SK-N-SH treated with all-trans-retinoic acid at 6 μM for 48 hours (cell line): ENCODE results near the gene MARF1.

Experiments used
- ATAC-seq: fragments of 200-7000 bp; cut with Tn5 transposase; 3 replicates; pipeline ENCODE4 v1.9.1; 2020; ENCODE audit warnings: mild to moderate bottlenecking, moderate library complexity
- ARNTL ChIP-seq: fragments of 450-650 bp; formaldehyde crosslinking; IDR thresholded peaks from 2 replicates; pipeline ENCODE4 v1.5.0; 2020; ENCODE audit warnings: low read depth, mild to moderate bottlenecking, moderate library complexity, borderline replicate concordance
- BACH2 ChIP-seq: fragments of 250-450 bp; sonication (Bioruptor Pico); IDR thresholded peaks from 2 replicates; pipeline ENCODE4 v1.9.0; 2021; ENCODE audit warnings: mild to moderate bottlenecking, borderline replicate concordance
- CREB5 ChIP-seq: fragments of 250-450 bp; sonication (Bioruptor Pico); IDR thresholded peaks from 2 replicates; pipeline ENCODE4 v1.5.1; 2020; ENCODE audit warnings: low read depth, mild to moderate bottlenecking, moderate library complexity
- CSDC2 ChIP-seq: fragments of 250-450 bp; sonication (Bioruptor Pico); IDR thresholded peaks from 2 replicates; pipeline ENCODE4 v1.5.0; 2020; ENCODE audit warnings: mild to moderate bottlenecking, moderate library complexity
- ESRRG ChIP-seq: fragments of 250-450 bp; sonication (Bioruptor Pico); IDR thresholded peaks from 2 replicates; pipeline ENCODE4 v1.6.1; 2021; ENCODE audit warnings: mild to moderate bottlenecking
- GLIS3 ChIP-seq: fragments of 250-450 bp; sonication (Bioruptor Pico); IDR thresholded peaks from 2 replicates; pipeline ENCODE4 v1.5.0; 2020; ENCODE audit warnings: mild to moderate bottlenecking, moderate library complexity
- ISL1 ChIP-seq: fragments of 250-450 bp; sonication (Bioruptor Pico); IDR thresholded peaks from 2 replicates; pipeline ENCODE4 v2.1.2; 2022; ENCODE audit warnings: mild to moderate bottlenecking, moderate library complexity
- OSR1 ChIP-seq: fragments of 250-450 bp; sonication (Bioruptor Pico); IDR thresholded peaks from 2 replicates; pipeline ENCODE4 v1.8.0; 2022; ENCODE audit warnings: moderate library complexity, mild to moderate bottlenecking, inconsistent platforms
- POU6F1 ChIP-seq: fragments of 250-450 bp; sonication (Bioruptor Pico); IDR thresholded peaks from 2 replicates; pipeline ENCODE4 v1.8.0; 2021; ENCODE audit warnings: low read depth, mild to moderate bottlenecking, moderate library complexity, borderline replicate concordance
- PPARA ChIP-seq: fragments of 250-450 bp; sonication (Bioruptor Pico); IDR thresholded peaks from 2 replicates; pipeline ENCODE4 v1.5.0; 2020; ENCODE audit warnings: mild to moderate bottlenecking, borderline replicate concordance
- RARB ChIP-seq: fragments of 250-450 bp; sonication (Bioruptor Pico); IDR thresholded peaks from 2 replicates; pipeline ENCODE4 v1.8.0; 2021; ENCODE audit warnings: mild to moderate bottlenecking, moderate library complexity
- SNAI2 ChIP-seq: fragments of 250-450 bp; sonication (Bioruptor Pico); IDR thresholded peaks from 2 replicates; pipeline ENCODE4 v1.5.0; 2020; ENCODE audit warnings: mild to moderate bottlenecking, moderate library complexity
- TCF4 ChIP-seq: fragments of 250-450 bp; sonication (Bioruptor Pico); IDR thresholded peaks from 2 replicates; pipeline ENCODE4 v1.8.0; 2021; ENCODE audit warnings: mild to moderate bottlenecking, moderate library complexity, borderline replicate concordance
- TOX ChIP-seq: fragments of 250-450 bp; sonication (Bioruptor Pico); IDR thresholded peaks from 2 replicates; pipeline ENCODE4 v1.8.0; 2021; ENCODE audit warnings: mild to moderate bottlenecking, moderate library complexity, borderline replicate concordance
- TSHZ2 ChIP-seq: fragments of 250-450 bp; sonication (Bioruptor Pico); IDR thresholded peaks from 2 replicates; pipeline ENCODE4 v1.5.0; 2020; ENCODE audit warnings: mild to moderate bottlenecking, moderate library complexity
- ZC3H10 ChIP-seq: fragments of 250-450 bp; sonication (Bioruptor Pico); IDR thresholded peaks from 2 replicates; pipeline ENCODE4 v1.5.1; 2021; ENCODE audit warnings: mild to moderate bottlenecking, moderate library complexity
- ZFP3 ChIP-seq: fragments of 250-450 bp; sonication (Bioruptor Pico); IDR thresholded peaks from 2 replicates; pipeline ENCODE4 v1.5.0; 2020; ENCODE audit warnings: mild to moderate bottlenecking, moderate library complexity
- ZFP30 ChIP-seq: fragments of 450-650 bp; formaldehyde crosslinking; IDR thresholded peaks from 2 replicates; pipeline ENCODE4 v1.5.0; 2022; ENCODE audit warnings: mild to moderate bottlenecking, moderate library complexity
- ZNF565 ChIP-seq: fragments of 450-650 bp; formaldehyde crosslinking; conservative IDR thresholded peaks from 2 replicates; pipeline ENCODE4 v1.5.0; 2020; ENCODE audit warnings: low read depth, mild to moderate bottlenecking, moderate library complexity
- ZNF70 ChIP-seq: fragments of 450-650 bp; formaldehyde crosslinking; IDR thresholded peaks from 2 replicates; pipeline ENCODE4 v1.5.0; 2020; ENCODE audit warnings: mild to moderate bottlenecking, moderate library complexity
- ZNF8 ChIP-seq: fragments of 450-650 bp; formaldehyde crosslinking; IDR thresholded peaks from 2 replicates; pipeline ENCODE4 v1.5.0; 2020; ENCODE audit warnings: mild to moderate bottlenecking, moderate library complexity
- TF ChIP-seq, protein P1 (sequence below): fragments of 250-450 bp; sonication (Bioruptor Pico); IDR thresholded peaks from 2 replicates; pipeline ENCODE4 v1.5.1; 2021; ENCODE audit warnings: mild to moderate bottlenecking, moderate library complexity

Gene MARF1

GRCh38 chr16:15640966-15641365 lies 2.0 kb downstream of the MARF1 start (continued):
- no peak for TF ChIP-seq RARB (CRISPR knock-in tag)
- TF ChIP-seq CSDC2: no peak
- TF ChIP-seq BACH2 (CRISPR knock-in tag): no peak
- no peak for TF ChIP-seq ARNTL
- no peak for TF ChIP-seq POU6F1
- no peak for TF ChIP-seq ZC3H10 (CRISPR knock-in tag)
- no peak for TF ChIP-seq TOX (CRISPR knock-in tag)
- TF ChIP-seq OSR1 (CRISPR knock-in tag): no peak
- TF ChIP-seq ZFP3 (CRISPR knock-in tag): no peak
- no peak for TF ChIP-seq TCF4 (CRISPR knock-in tag)

- TF ChIP-seq ZNF8 (CRISPR knock-in tag) (no peak), TCF4 (CRISPR knock-in tag) (no peak), ZFP30 (CRISPR knock-in tag) (no peak), OSR1 (CRISPR knock-in tag) (no peak), ISL1 (no peak), GLIS3 (CRISPR knock-in tag) (no peak), PPARA (CRISPR knock-in tag) (no peak), CREB5 (CRISPR knock-in tag) (no peak), POU6F1 (no peak), CSDC2 (no peak), TOX (CRISPR knock-in tag) (no peak), ZC3H10 (CRISPR knock-in tag) (no peak), ZFP3 (CRISPR knock-in tag) (no peak), ESRRG (no peak), TSHZ2 (CRISPR knock-in tag) (no peak), ZNF565 (CRISPR knock-in tag) (no peak), ZNF70 (no peak), SNAI2 (no peak)
- ATAC-seq: no peak
Measured at GRCh38 chr16:15639061-15639568, 3.8 kb downstream of the MARF1 start.

DNA sequence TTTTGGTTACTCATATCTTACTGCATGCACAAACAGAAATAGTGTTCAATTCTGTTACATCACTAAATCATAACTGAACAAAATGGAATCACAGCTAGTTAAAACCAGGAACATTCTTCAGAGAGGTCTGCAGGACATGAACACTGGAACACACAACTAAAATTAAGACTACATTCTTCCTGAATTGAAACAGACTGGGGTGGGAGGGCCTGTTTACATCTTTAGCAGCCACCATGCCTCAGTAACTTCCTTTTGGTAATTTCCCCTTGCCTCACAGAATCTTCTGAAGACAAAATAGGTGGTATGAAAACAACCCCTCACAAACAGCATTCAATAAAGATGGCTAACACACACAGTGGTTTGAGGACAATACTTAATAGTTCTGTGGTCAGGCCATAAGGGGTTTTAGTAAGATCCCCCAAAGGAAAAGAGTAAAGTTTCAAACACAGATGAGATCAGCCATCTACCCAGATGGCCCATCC lies 6.5 kb downstream of the MARF1 start:
- no peak for ATAC-seq
- TF ChIP-seq TOX (CRISPR knock-in tag): no peak
- TF ChIP-seq, protein P1, sequence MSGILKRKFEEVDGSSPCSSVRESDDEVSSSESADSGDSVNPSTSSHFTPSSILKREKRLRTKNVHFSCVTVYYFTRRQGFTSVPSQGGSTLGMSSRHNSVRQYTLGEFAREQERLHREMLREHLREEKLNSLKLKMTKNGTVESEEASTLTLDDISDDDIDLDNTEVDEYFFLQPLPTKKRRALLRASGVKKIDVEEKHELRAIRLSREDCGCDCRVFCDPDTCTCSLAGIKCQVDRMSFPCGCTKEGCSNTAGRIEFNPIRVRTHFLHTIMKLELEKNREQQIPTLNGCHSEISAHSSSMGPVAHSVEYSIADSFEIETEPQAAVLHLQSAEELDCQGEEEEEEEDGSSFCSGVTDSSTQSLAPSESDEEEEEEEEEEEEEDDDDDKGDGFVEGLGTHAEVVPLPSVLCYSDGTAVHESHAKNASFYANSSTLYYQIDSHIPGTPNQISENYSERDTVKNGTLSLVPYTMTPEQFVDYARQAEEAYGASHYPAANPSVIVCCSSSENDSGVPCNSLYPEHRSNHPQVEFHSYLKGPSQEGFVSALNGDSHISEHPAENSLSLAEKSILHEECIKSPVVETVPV (CRISPR knock-in tag): no peak
- no peak for TF ChIP-seq RARB (CRISPR knock-in tag)
- no peak for TF ChIP-seq PPARA (CRISPR knock-in tag)
- no peak for TF ChIP-seq ZNF8 (CRISPR knock-in tag)
